Ramos (cell line): ENCODE results near the gene MAGED2.
"Not testable (repeated sequence)": the region's sequence is repeated elsewhere in the genome, so short reads cannot be mapped to it uniquely, and the experiment has no call there.

Source experiments
- in situ Hi-C: fragments of 300-500 bp; cut with MboI; formaldehyde crosslinking; loops from one replicate; pipeline ENCODE4 v1.14.3; 2022; ENCODE audit warnings: low sequenced_read_pairs; ENCODE audit not compliant: unreplicated experiment

MAGED2 gene

GRCh38 chrX:54812306-54812705 is 4.8 kb downstream of the MAGED2 start:
- in situ Hi-C loops = loop anchor here (25.0 kb wide), 1 partner anchor 375 kb away; the partner anchor contains the start of gene TSR2

- in situ Hi-C loops = loop anchor here (25.0 kb wide), 1 partner anchor 380 kb away; the partner anchor contains the start of gene TSR2
Observed at GRCh38 chrX:54817220-54817820, 9.8 kb downstream of the MAGED2 start.

- in situ Hi-C loops = loop anchor here (25.0 kb wide), 1 partner anchor 381 kb away; the partner anchor contains the start of gene TSR2
Observed at GRCh38 chrX:54818221-54818620, 10.7 kb downstream of the MAGED2 start.

- in situ Hi-C loops = loop anchor here (25.0 kb wide), 1 partner anchor 382 kb away; the partner anchor contains the start of gene TSR2
Observed at GRCh38 chrX:54819201-54819600, 11.7 kb downstream of the MAGED2 start.

- in situ Hi-C loops = loop anchor here (25.0 kb wide), 1 partner anchor 383 kb away; the partner anchor contains the start of gene TSR2
Observed at GRCh38 chrX:54820737-54821136, 13.2 kb downstream of the MAGED2 start.

- in situ Hi-C loops = loop anchor here (25.0 kb wide), 1 partner anchor 384 kb away; the partner anchor contains the start of gene TSR2
Observed at GRCh38 chrX:54821310-54821709, 13.8 kb downstream of the MAGED2 start.

GRCh38 chrX:54824195-54824594 is 16.6 kb downstream of the MAGED2 start:
- in situ Hi-C loops = loop anchor here (25.0 kb wide), 1 partner anchor 387 kb away; the partner anchor contains the start of gene TSR2

GRCh38 chrX:54824722-54825121 is 17.2 kb downstream of the MAGED2 start:
- in situ Hi-C loops = loop anchor here (25.0 kb wide), 1 partner anchor 387 kb away; the partner anchor contains the start of gene TSR2

GRCh38 chrX:54825716-54826438 is 18.3 kb downstream of the MAGED2 start:
- in situ Hi-C loops = no loop called here

- in situ Hi-C loops = no loop called here
Observed at GRCh38 chrX:54826598-54826997, 19.1 kb downstream of the MAGED2 start.

- in situ Hi-C loops = no loop called here
Observed at GRCh38 chrX:54838583-54838982, 31.0 kb downstream of the MAGED2 start.

GRCh38 chrX:54841184-54841874 is 33.8 kb downstream of the MAGED2 start:
- in situ Hi-C loops = not testable (repeated sequence)

GRCh38 chrX:54842607-54843006 is 35.1 kb downstream of the MAGED2 start:
- in situ Hi-C loops = no loop called here

- in situ Hi-C loops = no loop called here
Observed at GRCh38 chrX:54843050-54843449, 35.5 kb downstream of the MAGED2 start.

GRCh38 chrX:54847700-54848099 is 40.2 kb downstream of the MAGED2 start:
- in situ Hi-C loops = not testable (repeated sequence)

GRCh38 chrX:54865208-54865607 is 57.7 kb downstream of the MAGED2 start:
- in situ Hi-C loops = no loop called here
